GM13976 (cell line): ENCODE data around the gene SRPRB.

Experiments
- DNase-seq: peaks from one replicate; pipeline ENCODE4 v3.0.0; 2012; ENCODE audit warnings: low spot score
- in situ Hi-C: fragments of 300-500 bp; cut with MboI; formaldehyde crosslinking; loops from one replicate; pipeline ENCODE4 v1.12.0; 2022; ENCODE audit warnings: low sequenced_read_pairs, mixed read lengths, inconsistent platforms; ENCODE audit not compliant: unreplicated experiment
- TF ChIP-seq, protein P1 (sequence below): IDR thresholded peaks from 2 replicates; pipeline ENCODE4 v1.5.1; 2012; ENCODE audit warnings: borderline replicate concordance, mild to moderate bottlenecking; ENCODE audit not compliant: insufficient read depth; ENCODE audit errors: extremely low read depth, missing control alignments, control extremely low read depth

The SRPRB gene

DNA sequence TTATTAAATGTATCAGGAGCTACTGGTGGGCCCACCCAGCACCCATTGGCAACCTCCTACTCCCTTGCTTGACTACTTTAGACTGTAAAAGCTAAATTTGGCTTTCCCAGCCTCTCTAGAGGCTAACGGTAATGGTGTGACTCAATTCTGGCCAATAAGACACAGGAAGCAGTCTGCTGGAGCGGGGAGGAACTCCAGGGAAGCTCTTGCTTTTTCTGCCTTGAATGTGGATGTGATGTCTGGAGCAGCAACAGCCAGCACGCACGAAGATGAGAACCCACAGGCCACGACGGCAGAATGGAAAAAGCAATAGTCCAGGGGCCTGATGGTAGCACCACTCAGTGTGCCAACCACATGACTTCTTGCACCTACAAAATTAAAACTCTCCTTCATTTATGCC is 50.2 kb downstream of the SRPRB start:
- in situ Hi-C loops: no loop called here
- TF ChIP-seq, protein P1, sequence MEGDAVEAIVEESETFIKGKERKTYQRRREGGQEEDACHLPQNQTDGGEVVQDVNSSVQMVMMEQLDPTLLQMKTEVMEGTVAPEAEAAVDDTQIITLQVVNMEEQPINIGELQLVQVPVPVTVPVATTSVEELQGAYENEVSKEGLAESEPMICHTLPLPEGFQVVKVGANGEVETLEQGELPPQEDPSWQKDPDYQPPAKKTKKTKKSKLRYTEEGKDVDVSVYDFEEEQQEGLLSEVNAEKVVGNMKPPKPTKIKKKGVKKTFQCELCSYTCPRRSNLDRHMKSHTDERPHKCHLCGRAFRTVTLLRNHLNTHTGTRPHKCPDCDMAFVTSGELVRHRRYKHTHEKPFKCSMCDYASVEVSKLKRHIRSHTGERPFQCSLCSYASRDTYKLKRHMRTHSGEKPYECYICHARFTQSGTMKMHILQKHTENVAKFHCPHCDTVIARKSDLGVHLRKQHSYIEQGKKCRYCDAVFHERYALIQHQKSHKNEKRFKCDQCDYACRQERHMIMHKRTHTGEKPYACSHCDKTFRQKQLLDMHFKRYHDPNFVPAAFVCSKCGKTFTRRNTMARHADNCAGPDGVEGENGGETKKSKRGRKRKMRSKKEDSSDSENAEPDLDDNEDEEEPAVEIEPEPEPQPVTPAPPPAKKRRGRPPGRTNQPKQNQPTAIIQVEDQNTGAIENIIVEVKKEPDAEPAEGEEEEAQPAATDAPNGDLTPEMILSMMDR: no peak
- no peak for DNase-seq

DNA sequence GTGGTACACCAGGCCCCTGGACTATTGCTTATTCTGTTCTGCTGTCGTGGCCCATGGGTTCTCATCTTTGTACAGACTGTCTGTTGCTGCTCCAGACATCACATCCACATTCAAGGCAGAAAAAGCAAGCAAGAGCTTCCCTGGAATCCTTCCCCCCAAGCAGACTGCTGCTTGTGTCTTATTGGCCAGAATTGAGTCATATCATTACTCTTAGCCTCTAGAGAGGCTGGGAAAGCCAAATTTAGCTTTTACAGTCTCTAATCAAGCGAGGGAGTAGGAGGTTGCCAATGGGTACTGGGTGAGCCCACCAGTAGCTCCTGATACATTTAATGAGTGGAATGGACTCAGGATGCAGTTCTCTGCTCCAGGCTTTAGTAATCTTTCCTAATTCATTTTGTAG is 50.7 kb downstream of the SRPRB start:
- DNase-seq: no peak
- in situ Hi-C loops: no loop called here
- TF ChIP-seq, protein P1: no peak

DNA sequence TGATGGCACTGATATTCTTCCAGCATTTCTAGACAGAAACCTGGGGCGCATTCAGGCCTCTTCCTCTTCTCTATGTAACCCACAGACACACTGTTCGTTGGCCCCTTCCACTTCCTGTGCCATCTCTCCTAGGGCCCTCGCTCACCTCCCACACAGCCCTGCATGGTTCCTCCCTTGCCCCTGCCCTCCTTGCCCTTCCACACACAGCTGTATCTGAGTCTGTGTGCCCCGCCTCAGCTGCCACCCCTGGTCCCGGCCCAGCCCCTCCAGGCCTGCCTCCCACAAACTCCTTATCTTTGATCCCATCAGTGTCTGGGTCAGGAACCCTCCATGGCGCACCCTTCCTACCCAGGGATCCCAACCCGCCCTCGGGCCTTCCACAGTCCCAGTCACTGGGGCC is 52.2 kb downstream of the SRPRB start:
- TF ChIP-seq, protein P1: no peak
- DNase-seq: no peak
- in situ Hi-C loops: no loop called here

DNA sequence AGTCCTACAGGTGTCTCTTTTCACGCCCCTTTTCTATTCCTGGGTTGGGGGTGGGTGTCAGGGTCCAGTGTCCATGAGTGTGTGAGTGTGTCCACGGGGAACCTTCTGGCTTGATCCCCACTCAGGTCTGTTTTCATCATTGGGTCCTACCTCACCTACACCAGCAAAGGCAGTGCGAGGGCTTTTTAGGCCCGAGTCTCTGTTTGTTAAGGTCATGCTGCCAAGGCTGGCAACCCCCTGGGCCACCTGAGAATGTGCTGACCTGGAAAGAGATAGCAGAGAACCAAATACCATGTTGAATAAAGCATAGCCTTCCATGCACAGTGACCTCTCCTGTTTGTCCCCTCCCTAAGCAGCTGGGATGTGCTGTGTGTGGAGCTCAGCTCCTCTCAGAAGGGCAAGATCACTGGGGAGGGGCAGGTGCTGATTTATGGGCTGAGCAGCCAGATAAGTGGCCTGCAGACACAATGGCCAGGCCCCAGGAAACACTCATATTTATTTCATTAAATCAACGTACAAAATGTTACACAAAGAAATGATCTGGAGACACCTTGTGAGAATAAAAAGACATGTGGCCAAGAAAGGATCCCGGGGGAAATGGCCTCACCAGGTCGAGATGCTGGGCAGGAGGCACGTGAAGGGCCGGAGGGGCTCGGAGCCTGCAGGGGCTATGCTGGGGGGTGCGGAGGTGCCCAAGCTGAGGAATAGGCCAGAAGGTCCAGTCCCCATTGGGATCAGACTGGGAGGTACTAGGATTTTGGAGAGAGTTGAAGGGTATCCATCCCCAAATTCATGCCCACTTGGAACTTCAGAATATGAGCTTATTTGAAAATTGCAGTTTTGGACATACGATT is 54.0 kb downstream of the SRPRB start:
- DNase-seq: no peak
- in situ Hi-C loops: no loop called here
- TF ChIP-seq, protein P1: no peak

DNA sequence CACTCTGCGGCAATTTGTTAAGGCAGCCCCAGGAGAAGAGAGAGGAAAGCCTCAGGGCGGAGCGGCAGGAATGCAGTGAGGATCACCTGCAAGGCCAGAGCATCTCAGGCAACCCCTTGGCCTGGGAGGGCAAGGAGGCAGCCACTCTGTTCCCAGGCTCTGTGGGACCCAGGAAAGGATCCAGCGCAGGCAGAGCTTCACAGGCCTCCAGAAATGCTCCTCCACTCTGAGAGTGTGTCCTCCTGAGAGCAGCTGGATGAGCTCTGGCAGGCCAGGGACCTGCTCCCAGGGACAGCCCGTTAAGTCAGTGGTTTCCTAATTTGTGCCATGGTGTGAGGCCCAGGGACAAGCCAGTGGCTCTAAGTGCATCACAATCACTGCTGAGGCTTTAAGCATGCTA is 54.9 kb downstream of the SRPRB start:
- in situ Hi-C loops: no loop called here
- TF ChIP-seq, protein P1: no peak
- DNase-seq: no peak

DNA sequence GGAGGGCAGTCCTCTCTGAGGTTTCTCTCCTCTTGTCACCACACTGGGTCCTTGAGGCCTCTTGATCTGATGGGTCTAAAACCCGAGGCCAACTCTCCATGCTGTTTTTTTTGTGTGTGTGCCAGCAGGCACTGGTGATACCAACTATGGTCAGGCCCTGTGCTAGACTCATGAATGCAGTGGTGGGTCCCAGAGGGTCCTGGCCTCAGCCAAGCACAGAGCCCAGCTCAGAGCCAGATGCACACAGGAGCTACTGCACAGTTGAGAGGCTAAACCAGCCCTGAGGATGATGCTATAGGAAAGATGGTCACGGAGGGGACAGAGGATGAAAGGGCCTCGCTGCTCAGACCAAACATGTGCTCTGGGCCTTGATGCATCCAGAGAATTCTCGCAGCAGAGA is 56.5 kb downstream of the SRPRB start:
- in situ Hi-C loops: no loop called here
- DNase-seq: no peak
- TF ChIP-seq, protein P1: no peak
